Right cardiac atrium (tissue), 5 donors: Measurements from ENCODE around the gene ARMH4. TPM values are rescaled to one million over a fixed set of nuclear protein-coding genes. Genes with fewer than 3 reads are reported as not detected.

Experiments
- ATAC-seq, 2 donors: fragments of 200-7000 bp; cut with Tn5 transposase; one replicate each; pipeline versions ENCODE4 v1.8.0 to v1.9.1; 2020; ENCODE audit warnings: moderate library complexity in 2 of 2, mild to moderate bottlenecking in 1 of 2
- DNase-seq, 3 donors: peaks; one replicate each; pipeline ENCODE4 v3.0.0-alpha.2; 2020
- H3K27ac ChIP-seq: one replicate; pipeline ENCODE4 v1.5.1; 2013; ENCODE audit warnings: mild to moderate bottlenecking, low read length, control low read depth, moderate library complexity
- H3K27me3 ChIP-seq: one replicate; pipeline ENCODE4 v1.6.1; 2013; ENCODE audit not compliant: control insufficient read depth, insufficient read depth
- H3K4me1 ChIP-seq: one replicate; pipeline ENCODE4 v1.6.1; 2013; ENCODE audit warnings: low read length; ENCODE audit not compliant: control insufficient read depth, insufficient read depth
- H3K4me3 ChIP-seq: one replicate; pipeline ENCODE4 v1.5.1; 2013; ENCODE audit warnings: low read length, control low read depth
- H3K9me3 ChIP-seq: one replicate; pipeline ENCODE4 v1.6.1; 2013; ENCODE audit warnings: low read length; ENCODE audit not compliant: control insufficient read depth
- WGBS: extraction: QIAGEN DNeasy Blood & Tissue Kit; methylation state at CpG from one replicate; pipeline ENCODE4 v1.1.7; 2013; 5-methylcytosine and 5-hydroxymethylcytosine counted together
- intact Hi-C, 4 donors: fragments of 100-400 bp; cut with DNase I; formaldehyde crosslinking; loops; one replicate each; pipeline versions ENCODE4 v1.11.0 to v1.14.0; 2022 to 2023
- polyA plus RNA-seq: library from polyadenylated mRNA; stranded (reverse); fragments of 200-250 nt; gene quantifications from one replicate; pipeline ENCODE4 v1.2.3, GENCODE V29; 2013
- total RNA-seq, 4 donors: library from RNA; stranded (reverse); fragmentation: NEBNext Ultra II Directional; extraction: Animal tissue kit (Norgen Biotek cat#: 25700); gene quantifications; one replicate each; pipeline ENCODE4 v1.2.1, GENCODE V29; 2021
- donor health status: healthy with polysubstance abuse.
- donor health status: DM: no; HTN: yes; CAD: no.
- donor health status: DM: no; HTN: no; CAD: no.
- donor health status: DM: no; HTN: yes; CAD: no; lungs with severe emphysema.
- donor health status: DM: yes; HTN: yes; CAD: no.

ARMH4 gene
- total and polyA plus RNA-seq, 5 donors: 2.1 to 9.9 (median 8.0) TPM

GRCh38 chr14:58119381-58119780 is 32.6 kb downstream of the ARMH4 start:
- WGBS: 64% methylated on average over 3 of the region's 3 CpGs
- Histone ChIP-seq H3K4me1 (no peaks in the 10 kb centered on the region), H3K27me3 (no peaks in the 10 kb centered on the region), H3K9me3 (no peaks in the 10 kb centered on the region), H3K27ac (no peak overlapping the region), H3K4me3 (no peak overlapping the region)
- ATAC-seq (no peak), DNase-seq (no peak)
- intact Hi-C loops: loop anchor here in 1 of 4 donors (10.0 kb wide), 1 partner anchor 45 kb away; no protein-coding TSS in a partner anchor

- no peaks in the 10 kb centered on the region for H3K9me3 ChIP-seq
- DNase-seq (no peak), ATAC-seq (no peak)
- H3K27ac ChIP-seq: no peak overlapping the region
- no peak overlapping the region for H3K4me3 ChIP-seq
- no peaks in the 10 kb centered on the region for H3K27me3 ChIP-seq
- 71% methylated on average over 5 of the region's 5 CpGs for WGBS
- intact Hi-C loops: loop anchor here in 1 of 4 donors (10.0 kb wide), 1 partner anchor 47 kb away; no protein-coding TSS in a partner anchor
- no peaks in the 10 kb centered on the region for H3K4me1 ChIP-seq
Measured at GRCh38 chr14:58118097-58118815, 33.8 kb downstream of the ARMH4 start.

- WGBS: 54% methylated on average over 3 of the region's 3 CpGs
- peaks cover 2% of the 10 kb centered on the region for H3K4me1 ChIP-seq
- no peaks in the 10 kb centered on the region for H3K9me3 ChIP-seq
- no peak overlapping the region for H3K27ac ChIP-seq
- ATAC-seq (no peak), DNase-seq (no peak)
- no peak overlapping the region for H3K4me3 ChIP-seq
- intact Hi-C loops: loop anchor here in 3 of 4 donors (5.0 to 10.0 kb wide), 2 partner anchors 55 to 58 kb away; no protein-coding TSS in a partner anchor
- H3K27me3 ChIP-seq: no peaks in the 10 kb centered on the region
Measured at GRCh38 chr14:58109744-58110143, 42.3 kb downstream of the ARMH4 start.

- DNase-seq: no peak
- 96% methylated on average over 1 of the region's 1 CpG for WGBS
- intact Hi-C loops: loop anchor here in 2 of 4 donors (5.0 kb wide), 1 partner anchor 59 kb away; no protein-coding TSS in a partner anchor
Measured at GRCh38 chr14:58108717-58109116, 43.3 kb downstream of the ARMH4 start.

DNA sequence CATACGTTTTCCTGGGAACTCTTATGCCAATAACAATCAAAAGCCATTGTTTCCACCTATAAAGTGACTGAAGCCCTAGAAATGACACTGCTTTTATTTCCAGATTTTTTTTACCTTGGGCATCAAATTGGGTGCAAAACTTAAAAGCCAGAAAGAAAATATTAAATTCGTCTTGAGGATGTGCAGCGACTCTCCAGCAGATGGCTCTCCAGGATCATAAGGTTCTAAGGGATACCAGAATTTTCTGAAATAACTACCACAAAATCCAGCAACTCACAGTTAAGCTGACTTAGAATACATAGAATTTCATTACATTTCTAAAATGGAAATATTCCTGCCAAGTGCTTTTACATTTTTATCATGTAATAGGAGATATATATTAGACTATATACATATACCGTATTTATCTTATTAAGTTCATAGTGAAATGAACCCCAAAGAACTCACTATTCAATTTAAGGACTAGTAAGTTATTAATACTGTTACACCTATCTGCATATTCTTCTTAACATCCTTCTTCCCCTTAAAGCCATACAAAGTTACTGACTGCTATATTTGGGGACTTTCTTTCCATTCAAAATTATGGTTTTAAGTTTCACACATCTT is 44.0 kb downstream of the ARMH4 start:
- Histone ChIP-seq H3K4me3 (no peak overlapping the region), H3K9me3 (no peaks in the 10 kb centered on the region), H3K27ac (no peak overlapping the region), H3K27me3 (no peaks in the 10 kb centered on the region), H3K4me1 (peaks cover 2% of the 10 kb centered on the region)
- intact Hi-C loops: loop anchor here in 3 of 4 donors (2.0 to 5.0 kb wide), 2 partner anchors 59 kb away; no protein-coding TSS in a partner anchor
- ATAC-seq (peak in 1 of 2 donors; percentile 57), DNase-seq (peak in 2 of 3 donors; percentile 31 to 40)
- 24% methylated on average over 4 of the region's 4 CpGs for whole genome bisulfite sequencing

More at GRCh38 chr14:58108717-58109116, 43.3 kb downstream of the ARMH4 start:
- Histone ChIP-seq H3K27ac (no peak overlapping the region), H3K27me3 (no peaks in the 10 kb centered on the region), H3K4me3 (no peak overlapping the region), H3K9me3 (no peaks in the 10 kb centered on the region), H3K4me1 (peaks cover 2% of the 10 kb centered on the region)
- ATAC-seq: no peak

DNA sequence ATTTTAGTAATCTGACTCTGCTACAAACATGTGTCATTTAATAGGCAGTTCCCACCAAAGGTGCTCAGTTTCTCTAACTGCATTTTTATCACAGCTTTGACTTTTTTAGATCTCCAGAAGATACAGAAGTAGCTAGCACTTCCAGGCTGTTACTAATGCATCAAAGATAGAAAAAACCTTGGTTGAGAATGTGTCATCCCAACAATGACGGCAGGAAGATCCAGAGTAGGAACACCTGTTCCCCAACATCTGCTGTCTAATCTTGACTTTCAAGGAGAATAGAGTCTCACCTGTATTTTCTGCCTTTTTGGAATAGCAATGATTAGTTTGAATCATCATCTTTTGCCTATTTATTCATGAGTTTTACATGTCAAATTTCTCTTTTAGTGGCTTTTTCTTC is 45.0 kb downstream of the ARMH4 start:
- Histone ChIP-seq H3K4me1 (peaks cover 2% of the 10 kb centered on the region), H3K4me3 (no peak overlapping the region), H3K9me3 (no peaks in the 10 kb centered on the region), H3K27ac (no peak overlapping the region), H3K27me3 (no peaks in the 10 kb centered on the region)
- WGBS: 81% methylated on average over 1 of the region's 1 CpG
- DNase-seq (no peak), ATAC-seq (no peak)
- intact Hi-C loops: loop anchor here in 3 of 4 donors (2.0 to 5.0 kb wide), 2 partner anchors 60 kb away; no protein-coding TSS in a partner anchor

DNA sequence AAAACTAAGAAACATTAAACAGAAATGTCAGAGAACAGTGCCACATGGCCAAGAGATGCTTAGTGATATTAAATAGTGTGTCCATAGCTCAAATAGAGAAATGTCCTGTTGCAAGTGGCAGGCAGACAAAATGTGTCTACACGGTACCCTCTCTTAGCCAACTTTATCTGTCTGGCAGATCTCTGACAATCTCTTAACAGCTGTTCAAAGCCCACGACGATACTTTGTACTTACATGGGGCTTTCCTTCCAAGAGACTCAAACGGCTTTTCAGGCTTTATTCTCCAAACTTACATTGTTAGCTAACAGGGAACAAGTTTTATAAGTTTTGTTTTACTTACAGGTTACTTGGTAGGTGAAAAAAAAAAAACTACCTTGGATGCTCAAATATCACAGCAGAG is 45.6 kb downstream of the ARMH4 start:
- 60% methylated on average over 4 of the region's 4 CpGs for WGBS
- Histone ChIP-seq H3K4me3 (no peak overlapping the region), H3K4me1 (peaks cover 2% of the 10 kb centered on the region), H3K27ac (no peak overlapping the region), H3K9me3 (no peaks in the 10 kb centered on the region), H3K27me3 (no peaks in the 10 kb centered on the region)
- ATAC-seq (no peak), DNase-seq (no peak)
- intact Hi-C loops: loop anchor here in 3 of 4 donors (2.0 to 5.0 kb wide), 2 partner anchors 60 to 61 kb away; no protein-coding TSS in a partner anchor

DNA sequence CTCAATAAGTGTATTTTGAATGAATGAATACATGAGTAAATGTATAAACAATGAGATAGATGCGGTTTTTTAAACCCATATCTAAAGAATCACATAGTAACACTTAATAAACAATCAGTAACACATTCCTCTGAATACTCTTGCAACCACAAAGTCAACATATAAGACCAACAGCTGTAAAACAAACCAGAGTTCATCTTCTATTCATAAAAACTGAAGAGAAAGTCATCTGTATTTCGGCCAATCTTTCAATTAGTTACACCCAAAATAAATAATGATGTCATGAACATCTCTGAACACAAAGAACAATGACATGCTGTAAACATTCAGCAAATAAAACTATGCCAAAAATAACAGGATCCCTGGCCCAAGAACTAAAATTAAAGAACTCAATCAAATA is 47.2 kb downstream of the ARMH4 start:
- H3K9me3 ChIP-seq: no peaks in the 10 kb centered on the region
- intact Hi-C loops: loop anchor here in 2 of 4 donors (5.0 kb wide), 1 partner anchor 62 kb away; no protein-coding TSS in a partner anchor
- peaks cover 4% of the 10 kb centered on the region for H3K4me1 ChIP-seq
- H3K27ac ChIP-seq: no peak overlapping the region
- DNase-seq: no peak
- no peak overlapping the region for H3K4me3 ChIP-seq
- ATAC-seq: peak; percentile 29 to 56
- no peaks in the 10 kb centered on the region for H3K27me3 ChIP-seq
- WGBS: 35% methylated on average over 2 of the region's 2 CpGs

DNA sequence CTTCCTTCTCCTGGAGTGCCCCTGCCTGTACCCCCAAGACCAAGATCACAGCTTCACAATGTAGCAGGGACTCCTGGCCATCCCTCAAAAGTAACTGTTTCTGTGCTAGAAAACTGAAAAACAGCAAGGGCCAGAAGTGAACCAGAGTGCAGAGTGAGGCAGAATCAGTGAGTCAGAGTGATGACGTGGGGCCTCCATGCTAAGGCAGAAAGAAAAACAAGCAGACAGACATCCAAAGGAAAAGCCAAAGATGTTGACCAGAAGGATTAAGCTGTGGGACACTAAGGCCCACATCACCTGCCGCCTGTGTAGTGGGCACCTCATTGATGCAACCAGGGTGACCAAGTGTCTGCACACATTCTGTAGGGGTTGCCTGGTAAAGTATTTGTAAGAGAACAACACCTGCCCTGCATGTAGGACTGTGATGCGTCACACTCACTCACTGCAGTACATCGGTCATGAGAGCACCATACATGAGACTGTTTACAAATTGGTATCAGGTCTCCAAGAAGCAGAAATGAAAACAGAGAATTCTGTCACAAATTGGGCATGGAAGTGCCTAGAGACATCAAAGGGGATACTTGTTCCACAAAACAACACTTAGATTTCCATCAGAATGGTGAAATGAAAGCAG is 51.2 kb downstream of the ARMH4 start:
- no peak for DNase-seq
- intact Hi-C loops: no loop called here
- Histone ChIP-seq H3K4me1 (peaks cover 4% of the 10 kb centered on the region), H3K9me3 (no peaks in the 10 kb centered on the region), H3K27ac (no peak overlapping the region), H3K27me3 (no peaks in the 10 kb centered on the region), H3K4me3 (no peak overlapping the region)
- ATAC-seq: no peak
- WGBS: 87% methylated on average over 4 of the region's 4 CpGs

- no peak overlapping the region for H3K27ac ChIP-seq
- DNase-seq: no peak
- 96% methylated on average over 5 of the region's 5 CpGs for WGBS
- no peaks in the 10 kb centered on the region for H3K27me3 ChIP-seq
- H3K4me1 ChIP-seq: peaks cover 2% of the 10 kb centered on the region
- no peaks in the 10 kb centered on the region for H3K9me3 ChIP-seq
- no peak for ATAC-seq
- H3K4me3 ChIP-seq: no peak overlapping the region
- intact Hi-C loops: no loop called here
Measured at GRCh38 chr14:58099682-58100081, 52.3 kb downstream of the ARMH4 start.

DNA sequence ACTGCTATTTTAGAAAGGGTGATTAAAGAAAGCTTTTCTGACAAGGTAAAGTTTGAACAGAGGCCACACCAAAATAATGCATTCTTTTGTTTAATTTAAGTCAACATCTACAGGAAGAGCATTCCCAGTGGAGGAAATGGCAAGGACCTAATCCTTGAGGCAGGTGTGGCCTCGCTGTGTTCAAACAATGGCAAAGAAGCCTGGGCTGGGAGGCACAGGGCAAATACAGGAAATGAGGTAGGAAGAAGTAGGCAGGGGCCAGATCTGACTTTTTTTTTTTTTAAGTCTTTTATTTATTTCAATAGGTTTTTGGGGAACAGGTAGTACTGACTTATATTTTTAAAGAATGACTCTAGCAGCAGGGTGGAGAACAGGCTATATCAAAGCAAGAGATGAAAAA is 53.5 kb downstream of the ARMH4 start:
- Histone ChIP-seq H3K27ac (no peak overlapping the region), H3K4me3 (no peak overlapping the region), H3K4me1 (peaks cover 2% of the 10 kb centered on the region), H3K9me3 (no peaks in the 10 kb centered on the region), H3K27me3 (no peaks in the 10 kb centered on the region)
- intact Hi-C loops: no loop called here
- DNase-seq (peak in 1 of 3 donors; percentile 22), ATAC-seq (peak; percentile 76 to 96)
- WGBS: 42% methylated on average over 1 of the region's 1 CpG
